Measurements from ENCODE around the gene SEC23B.

DNA sequence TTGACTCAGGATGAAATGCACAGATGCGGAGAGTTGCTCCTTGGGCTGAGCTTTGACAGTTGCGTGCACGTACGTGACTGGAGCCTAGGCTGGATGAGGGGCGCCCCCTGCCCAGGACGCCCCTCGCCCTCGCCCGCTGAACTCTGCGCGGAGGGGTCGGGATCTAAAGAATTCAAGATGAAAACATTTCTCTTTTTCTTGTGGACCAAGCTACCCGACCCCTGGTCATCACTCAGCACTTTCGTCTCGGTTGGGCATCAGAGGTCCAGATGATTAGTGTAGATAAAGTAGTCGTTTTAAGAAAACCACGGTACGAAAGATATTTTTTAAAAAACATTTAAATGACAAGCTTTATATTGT is 80.8 kb downstream of the SEC23B start:
- no peak for TF ChIP-seq CTCF (IDR thresholded peaks at IDR 0.05; ENCODE audit: low read depth, low read length, missing input control)
- TF ChIP-seq EGR1 (IDR thresholded peaks at IDR 0.05; ENCODE audit: low read depth in 2 of 2): no peak
- TF ChIP-seq, protein P1, sequence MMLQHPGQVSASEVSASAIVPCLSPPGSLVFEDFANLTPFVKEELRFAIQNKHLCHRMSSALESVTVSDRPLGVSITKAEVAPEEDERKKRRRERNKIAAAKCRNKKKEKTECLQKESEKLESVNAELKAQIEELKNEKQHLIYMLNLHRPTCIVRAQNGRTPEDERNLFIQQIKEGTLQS (IDR thresholded peaks at IDR 0.05): no peak
- no peak for TF ChIP-seq TAF1 (conservative IDR thresholded peaks at IDR 0.05)
- TF ChIP-seq YY1 (IDR thresholded peaks at IDR 0.05): no peak
- TF ChIP-seq, protein P2, sequence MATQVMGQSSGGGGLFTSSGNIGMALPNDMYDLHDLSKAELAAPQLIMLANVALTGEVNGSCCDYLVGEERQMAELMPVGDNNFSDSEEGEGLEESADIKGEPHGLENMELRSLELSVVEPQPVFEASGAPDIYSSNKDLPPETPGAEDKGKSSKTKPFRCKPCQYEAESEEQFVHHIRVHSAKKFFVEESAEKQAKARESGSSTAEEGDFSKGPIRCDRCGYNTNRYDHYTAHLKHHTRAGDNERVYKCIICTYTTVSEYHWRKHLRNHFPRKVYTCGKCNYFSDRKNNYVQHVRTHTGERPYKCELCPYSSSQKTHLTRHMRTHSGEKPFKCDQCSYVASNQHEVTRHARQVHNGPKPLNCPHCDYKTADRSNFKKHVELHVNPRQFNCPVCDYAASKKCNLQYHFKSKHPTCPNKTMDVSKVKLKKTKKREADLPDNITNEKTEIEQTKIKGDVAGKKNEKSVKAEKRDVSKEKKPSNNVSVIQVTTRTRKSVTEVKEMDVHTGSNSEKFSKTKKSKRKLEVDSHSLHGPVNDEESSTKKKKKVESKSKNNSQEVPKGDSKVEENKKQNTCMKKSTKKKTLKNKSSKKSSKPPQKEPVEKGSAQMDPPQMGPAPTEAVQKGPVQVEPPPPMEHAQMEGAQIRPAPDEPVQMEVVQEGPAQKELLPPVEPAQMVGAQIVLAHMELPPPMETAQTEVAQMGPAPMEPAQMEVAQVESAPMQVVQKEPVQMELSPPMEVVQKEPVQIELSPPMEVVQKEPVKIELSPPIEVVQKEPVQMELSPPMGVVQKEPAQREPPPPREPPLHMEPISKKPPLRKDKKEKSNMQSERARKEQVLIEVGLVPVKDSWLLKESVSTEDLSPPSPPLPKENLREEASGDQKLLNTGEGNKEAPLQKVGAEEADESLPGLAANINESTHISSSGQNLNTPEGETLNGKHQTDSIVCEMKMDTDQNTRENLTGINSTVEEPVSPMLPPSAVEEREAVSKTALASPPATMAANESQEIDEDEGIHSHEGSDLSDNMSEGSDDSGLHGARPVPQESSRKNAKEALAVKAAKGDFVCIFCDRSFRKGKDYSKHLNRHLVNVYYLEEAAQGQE (IDR thresholded peaks at IDR 0.05): no peak
- TF ChIP-seq RXRA (IDR thresholded peaks at IDR 0.05): no peak
- TF ChIP-seq MAX (IDR thresholded peaks at IDR 0.05): no peak
- TF ChIP-seq RAD21 (IDR thresholded peaks at IDR 0.05): no peak
- no peak for TF ChIP-seq JUND (IDR thresholded peaks at IDR 0.05)
